Right renal pelvis (tissue), 4 donors: ENCODE results near the gene ITIH5. TPM values are rescaled to one million over a fixed set of nuclear protein-coding genes. Genes with fewer than 3 reads are reported as not detected.
"Not testable (repeated sequence)": the region's sequence is repeated elsewhere in the genome, so short reads cannot be mapped to it uniquely, and the experiment has no call there.

Experiments used
- DNase-seq, 4 donors: peaks; one replicate each; pipeline ENCODE4 v3.0.0-alpha.2; 2013; ENCODE audit warnings: low read depth in 4 of 4, low spot score in 3 of 4, missing footprints in 1 of 4
- polyA plus RNA-seq, 4 donors: library from polyadenylated mRNA; unstranded; fragments of 120-200 nt; gene quantifications; one replicate each; pipeline ENCODE4 v1.2.1, GENCODE V29; 2013; ENCODE audit not compliant: insufficient read length in 4 of 4

ITIH5 gene
- polyA plus RNA-seq, 4 donors, result 22.0 to 29.1 (median 26.6) TPM

DNA sequence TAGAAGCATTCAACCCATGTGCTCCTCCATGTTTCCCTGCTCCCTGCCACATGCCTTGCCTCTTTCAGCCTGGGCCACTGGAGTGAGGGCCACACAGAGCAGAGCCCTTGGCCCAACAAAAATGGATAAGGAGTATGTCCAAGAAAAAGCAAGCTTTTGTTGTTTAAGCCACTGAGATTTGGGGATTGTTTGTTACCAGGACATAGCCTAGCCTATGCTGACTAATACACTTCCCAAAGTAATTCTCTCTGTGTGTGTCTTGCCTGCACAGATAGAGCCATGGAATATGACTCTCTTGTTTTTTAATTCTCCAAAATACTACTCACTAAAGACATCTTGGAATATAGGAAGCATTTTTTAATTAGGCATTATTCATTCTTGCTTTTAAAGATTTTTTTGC is 22.8 kb upstream of the ITIH5 start:
- DNase-seq, result no peak

DNA sequence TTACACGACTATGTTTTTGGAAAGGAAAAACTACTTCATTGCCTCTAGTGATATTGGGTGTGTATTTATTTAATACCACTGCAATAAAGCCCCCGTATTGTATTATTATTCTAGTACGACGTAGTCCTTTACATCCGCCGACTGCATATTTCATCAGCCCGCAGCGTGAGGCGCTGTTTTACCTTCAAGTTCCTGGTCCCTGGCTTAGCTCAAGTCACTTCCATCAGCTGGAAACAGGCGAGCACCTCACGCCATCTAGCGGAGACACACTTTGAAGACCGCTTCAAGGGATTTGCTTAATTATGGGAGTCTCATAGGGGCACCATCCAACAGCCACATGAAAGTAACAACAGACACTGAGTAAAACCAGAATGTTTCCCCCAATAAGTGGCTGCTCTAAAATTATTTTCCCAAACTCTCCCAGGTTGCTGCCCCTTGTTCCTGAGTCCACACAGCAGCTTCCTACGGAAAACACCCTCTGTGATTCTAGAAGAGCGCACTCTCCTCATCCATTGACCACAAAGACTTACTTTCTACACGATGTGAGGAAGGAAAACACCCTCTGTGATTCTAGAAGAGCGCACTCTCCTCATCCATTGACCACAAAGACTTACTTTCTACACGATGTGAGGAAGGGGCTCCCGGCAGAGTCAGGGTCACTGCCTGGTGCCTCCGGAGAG is 20.6 kb upstream of the ITIH5 start:
- DNase-seq, result peak; percentile 81 to 87 (median 84)

DNA sequence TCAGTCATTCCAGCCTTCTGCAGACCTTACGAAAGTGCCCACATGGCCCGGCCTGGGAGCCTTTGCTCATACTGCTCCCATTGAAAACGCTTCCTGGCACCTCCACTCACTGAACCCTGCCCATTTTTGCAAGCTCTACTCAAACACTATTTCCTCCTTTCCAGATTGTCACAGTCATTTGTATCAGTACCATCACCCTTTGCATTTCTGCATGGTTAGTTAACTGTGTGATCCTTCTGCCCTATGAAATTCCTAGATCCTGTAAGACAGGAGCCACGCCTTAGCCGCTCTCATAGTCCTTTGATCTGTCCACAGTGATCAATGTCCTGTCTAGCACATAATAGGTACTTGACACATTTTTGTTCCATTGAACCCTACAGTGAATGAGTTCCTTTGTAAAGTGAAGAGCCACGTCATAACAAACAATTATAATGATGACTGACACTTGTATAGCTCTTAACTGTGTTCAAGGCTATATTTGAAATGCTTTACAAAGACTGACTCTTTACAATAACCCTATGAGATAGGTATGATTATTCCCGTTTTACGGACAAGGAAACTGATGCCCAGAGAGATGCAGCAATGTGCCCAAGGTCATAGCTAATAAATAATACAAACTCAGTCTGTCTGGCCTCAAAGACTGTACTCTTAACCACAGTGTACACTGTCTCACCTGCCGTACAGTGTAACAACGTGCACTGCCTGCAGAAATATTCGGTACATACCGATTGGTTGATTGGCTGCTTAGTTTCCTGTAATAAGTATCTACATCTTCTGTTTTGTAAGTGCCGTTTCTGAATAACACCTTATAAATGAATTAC is 19.8 kb upstream of the ITIH5 start:
- DNase-seq, result no peak

DNA sequence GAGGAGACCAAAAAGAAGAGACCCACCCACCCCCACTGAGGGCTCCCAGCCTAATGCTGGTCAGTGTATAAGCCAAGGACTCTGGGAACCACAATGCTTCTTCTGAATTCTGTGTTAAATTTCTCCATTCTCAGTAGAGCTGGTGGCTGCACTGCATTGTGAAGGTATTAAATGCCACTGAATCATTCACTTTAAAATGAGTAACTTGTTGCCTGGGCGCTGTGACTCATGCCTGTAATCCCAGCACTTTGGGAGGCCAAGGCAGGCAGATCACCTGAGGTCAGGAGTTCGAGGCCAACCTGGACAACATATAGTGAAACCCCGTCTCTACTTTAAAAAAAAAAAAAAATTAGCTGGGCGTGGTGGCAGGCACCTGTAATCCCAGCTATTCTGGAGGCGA is 13.3 kb upstream of the ITIH5 start:
- not testable (repeated sequence) for DNase-seq

DNA sequence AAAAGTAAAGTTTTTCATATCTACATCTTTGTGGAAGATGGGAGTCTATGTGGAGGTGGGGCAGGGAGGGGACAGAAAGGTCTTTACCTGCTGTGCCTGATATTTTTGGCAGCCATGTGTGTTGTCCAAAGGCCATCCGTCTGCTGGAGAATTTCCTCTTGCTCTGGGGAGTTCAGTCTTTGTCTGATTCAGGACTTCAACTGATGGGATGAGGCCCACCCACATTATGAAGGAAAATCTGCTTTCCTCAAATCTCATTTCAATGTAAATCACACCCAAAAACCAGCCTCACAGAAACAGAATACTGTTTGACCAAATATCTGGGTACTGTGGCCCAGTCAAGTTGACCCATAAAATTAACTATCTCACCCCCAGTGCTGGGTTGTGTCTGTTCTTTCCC is 12.5 kb upstream of the ITIH5 start:
- no peak for DNase-seq

DNA sequence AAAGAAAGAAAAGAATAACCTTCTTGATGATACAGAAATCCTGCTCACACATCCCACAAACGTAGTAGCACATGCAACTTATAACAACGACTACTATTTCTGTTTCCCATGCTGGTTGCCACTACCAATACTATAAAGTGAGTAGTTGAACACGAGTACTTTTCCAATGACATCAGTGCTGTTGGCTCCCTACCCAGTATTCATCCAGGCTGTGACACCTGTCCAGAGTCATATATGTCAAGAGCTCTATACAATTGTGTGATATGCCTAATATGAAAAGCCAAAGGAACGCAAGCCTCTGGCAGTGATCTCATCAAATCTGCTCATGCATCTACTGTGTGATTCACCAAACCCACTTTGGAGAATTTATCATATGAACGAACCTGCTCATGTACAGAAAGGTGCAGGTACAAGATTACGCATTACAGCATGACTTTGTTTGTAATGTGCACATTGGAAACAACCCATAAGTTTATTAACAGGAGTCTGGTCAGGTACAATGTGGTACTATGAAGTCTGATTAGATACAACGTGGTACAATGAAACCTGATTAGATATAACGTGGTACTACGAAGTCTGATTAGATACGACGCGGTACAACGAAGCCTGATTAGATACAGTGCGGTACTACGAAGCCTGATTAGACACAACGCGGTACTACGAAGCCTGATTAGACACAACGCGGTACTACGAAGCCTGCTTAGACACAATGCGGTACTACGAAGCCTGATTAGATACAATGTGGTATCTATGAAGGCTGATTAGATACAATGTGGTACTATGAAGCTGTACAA is 5.8 kb upstream of the ITIH5 start:
- DNase-seq, result no peak

DNA sequence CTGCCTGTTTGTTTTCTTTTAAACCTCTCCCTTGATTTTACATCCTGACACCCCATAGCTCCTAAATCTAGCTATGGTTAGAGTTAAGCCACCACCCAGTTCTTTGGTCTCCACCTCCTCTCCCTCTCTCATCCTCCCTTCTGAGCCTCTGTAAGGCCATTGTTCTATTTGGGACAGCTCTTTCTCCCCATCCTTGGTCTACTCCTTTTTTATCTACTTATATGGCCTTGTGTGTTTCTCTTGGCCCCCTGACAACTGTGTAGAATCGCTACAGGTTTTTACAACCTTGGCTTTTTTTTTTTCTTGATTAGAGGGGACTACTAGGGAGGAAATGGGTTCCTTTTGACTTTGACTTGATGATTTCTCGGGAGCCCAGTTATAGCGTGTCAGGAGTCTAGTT is 3.4 kb upstream of the ITIH5 start:
- DNase-seq, result no peak

DNA sequence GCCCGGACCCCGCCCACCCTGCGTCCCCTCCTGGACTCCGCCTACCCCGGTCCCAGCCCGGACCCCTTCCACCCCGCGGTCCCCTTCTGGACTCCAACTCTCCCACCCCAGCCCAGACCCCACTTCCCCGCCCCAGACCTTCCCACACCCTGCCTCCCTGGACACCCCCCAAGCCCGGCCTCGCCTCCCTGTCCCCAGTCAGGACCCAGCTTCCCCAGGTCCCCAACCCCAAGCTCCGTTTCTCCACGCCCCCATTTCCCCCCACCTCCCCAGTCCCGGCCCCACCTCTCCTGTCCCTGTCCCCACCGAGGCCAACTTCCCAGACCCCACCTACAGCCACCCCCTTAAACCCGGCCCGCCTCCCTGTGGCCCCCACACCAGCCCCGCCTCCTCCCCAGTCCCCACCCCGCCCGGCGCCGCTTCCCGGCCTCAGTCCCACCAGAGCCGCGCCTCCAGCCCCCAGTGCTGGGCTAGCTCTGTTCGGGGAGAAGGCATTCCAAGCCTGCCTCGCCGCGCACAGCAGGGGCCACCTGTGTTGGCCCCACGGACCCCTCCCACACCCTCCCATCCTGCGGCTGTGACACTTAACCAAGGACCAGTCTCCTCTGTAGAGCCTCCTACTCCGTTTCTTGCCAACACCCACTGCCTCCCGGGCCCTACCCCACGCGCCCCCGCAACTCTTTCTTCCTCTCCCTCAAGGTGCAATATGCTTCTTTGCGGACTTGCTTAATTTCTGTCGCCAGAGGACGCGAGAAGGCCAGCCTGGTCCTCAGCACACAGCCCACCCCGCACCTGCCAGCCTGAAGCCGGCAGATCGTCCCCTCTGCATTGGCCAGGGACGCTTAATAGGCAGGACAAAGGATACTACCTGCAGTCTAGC is 736 bp upstream of the ITIH5 start:
- no peak for DNase-seq

DNA sequence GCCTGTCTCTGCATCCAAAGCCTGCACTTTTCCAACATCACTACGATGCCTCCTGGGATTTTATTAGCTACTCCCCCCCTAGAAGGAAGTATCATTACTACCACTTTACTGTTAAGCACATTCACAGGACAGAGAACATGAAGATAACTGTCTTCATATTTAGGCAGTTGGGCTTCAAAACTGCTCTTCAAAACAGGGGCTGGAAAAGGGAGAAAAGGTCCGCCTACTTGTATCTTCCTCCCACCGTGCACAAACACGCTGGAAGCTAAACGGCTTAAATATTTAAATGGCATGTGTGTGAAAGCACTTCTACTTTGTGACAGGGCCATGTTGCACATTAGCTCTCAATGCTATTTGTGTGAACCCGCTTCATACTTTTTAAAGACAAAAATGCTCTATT is 999 bp downstream of the ITIH5 start:
- DNase-seq, result no peak

DNA sequence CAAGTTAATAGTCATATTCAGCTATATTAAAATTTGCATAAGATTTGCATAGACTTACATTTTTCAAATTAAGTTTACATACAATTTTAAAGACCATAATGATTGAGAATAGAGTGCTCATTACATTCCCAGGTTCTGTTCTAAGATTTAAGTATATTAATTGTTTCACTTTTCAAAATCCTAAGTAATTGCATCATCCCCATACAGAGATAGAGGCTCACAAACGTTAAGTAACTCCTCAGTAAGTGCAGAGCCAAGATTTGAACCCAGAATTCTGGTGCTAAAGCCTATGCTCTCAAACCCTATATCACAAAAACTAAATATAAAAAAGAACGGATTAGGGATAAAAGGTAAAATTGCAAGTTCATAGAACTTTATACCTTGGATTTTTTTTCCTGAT is 2.1 kb downstream of the ITIH5 start:
- no peak for DNase-seq

DNA sequence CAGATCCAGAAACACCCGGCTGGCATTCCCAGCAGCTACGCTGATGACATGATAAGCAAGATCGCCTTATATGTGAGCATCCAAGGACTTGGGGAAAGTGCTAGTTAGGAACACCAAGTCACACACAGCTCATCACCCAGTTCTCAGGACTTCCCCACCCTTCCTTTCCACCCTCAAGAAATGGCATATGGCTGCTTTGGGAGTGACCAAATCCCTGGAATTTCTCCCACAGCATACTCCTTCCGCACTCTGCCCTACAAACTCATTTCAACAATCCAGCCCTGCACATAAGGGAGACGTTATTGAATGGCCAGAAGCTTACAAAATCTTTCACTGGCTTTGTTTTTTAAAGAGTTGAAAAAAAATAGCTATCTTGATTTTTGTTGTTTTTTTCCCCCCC is 4.2 kb downstream of the ITIH5 start:
- DNase-seq, result no peak

DNA sequence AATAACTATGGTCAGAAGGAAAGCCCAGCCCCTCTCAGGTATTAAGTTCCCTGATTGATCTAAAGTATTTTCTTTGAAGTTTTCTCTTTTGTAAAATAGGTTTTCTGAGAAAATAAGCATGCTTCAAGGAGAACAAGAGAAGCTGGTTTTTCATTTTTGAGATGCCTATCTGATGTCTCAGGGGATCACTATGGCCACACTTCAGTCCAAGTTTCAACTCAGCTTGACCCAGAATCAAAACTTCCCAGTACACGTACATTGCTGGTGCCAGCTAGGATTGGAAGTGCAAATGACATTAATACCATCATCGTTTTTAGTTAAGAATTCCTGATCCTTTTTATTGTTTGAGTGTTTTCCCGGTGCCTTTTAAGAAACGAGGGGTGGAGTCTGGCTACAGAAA is 7.2 kb downstream of the ITIH5 start:
- no peak for DNase-seq

DNA sequence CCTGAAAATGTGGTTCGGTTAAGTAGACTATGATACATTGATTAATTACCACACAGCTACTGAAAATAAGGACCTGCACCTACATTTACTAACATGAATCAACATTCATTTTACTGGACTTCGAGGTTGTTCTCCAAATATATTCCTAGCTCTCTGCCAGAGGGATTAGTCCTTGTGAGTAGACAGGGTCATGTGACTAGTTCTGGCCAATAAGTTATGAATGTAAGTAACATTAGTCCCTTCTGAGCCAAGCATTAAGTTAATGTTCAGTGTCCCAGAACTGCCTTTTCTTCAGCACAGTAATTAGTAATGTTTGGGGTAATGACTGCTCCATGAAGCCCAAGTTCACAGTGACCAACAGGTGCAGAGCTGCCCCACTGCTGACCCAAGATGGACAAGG is 9.2 kb downstream of the ITIH5 start:
- no peak for DNase-seq

DNA sequence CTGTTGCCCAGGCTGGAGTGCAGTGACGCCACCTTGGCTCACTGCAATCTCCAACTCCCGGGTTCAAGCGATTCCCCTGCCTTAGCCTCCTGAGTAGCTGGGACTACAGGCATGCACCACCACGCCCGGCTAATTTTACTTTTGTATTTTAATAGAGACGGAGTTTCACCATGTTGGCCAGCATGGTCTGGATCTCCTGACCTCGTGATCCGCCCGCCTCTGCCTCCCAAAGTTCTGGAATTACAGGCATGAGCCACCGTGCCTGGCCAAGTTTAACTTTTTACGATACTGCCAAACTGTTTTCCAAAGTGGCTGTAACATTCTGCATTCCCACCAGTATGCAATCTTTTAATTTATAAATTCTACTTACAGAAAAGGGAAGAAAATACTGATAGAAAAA is 9.7 kb downstream of the ITIH5 start:
- DNase-seq, result not testable (repeated sequence)

DNA sequence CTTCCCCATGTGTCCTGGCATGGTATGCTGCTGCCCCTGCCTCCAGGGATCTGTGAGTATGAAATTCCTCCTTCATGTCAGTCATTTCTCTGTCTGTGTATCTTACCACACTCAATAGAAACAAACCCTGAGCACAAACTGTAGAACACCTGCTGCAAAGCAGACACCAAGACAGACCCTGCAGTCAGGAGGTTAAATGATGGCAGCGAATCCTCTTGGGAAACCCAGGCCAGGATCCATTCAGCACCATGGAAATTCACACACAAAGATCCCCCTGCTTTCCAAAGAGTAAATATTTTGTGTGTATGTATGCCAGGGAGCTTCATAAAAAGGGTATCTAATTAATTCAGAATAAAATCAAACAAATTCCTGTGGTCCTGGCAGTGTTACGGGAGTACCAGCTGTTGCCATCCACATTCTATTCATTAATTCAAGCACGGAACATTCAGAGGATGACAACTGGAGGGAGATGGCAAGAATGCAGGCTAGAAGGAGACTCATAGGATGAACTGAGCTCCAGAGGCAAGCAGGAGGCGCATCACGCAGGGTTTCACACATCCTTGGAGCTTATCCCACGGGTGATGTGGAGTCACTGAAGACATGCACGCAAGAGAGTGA is 14.8 kb downstream of the ITIH5 start:
- DNase-seq, result no peak

DNA sequence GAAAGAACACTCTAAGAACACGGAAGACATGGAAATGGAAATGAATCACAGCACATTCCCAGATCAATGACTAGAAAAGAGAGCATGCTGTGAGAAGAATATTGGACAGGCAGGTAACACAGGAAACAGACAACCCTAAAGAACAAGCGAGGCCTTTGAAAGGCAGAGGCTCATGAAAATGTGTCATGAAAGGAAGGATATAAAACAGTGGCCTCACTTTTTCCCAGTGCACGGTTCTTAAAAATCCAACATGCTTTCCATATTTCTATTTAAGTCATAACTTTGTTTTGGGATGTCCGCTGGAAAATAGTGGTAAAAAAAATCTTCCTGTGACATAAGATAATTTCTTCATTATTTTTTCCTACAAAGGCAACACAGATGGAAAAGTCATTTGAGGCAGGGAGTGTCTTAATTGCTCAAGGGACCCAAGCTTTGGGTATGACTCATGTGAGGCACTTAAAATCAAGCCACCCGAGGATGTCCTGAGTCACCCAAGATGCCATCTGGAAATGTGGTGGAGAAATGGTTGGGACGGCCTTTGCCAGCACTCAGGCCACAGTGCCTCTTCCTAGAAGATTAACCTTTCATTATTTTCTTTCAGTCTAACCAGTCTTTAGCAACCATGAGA is 17.0 kb downstream of the ITIH5 start:
- DNase-seq, result no peak

DNA sequence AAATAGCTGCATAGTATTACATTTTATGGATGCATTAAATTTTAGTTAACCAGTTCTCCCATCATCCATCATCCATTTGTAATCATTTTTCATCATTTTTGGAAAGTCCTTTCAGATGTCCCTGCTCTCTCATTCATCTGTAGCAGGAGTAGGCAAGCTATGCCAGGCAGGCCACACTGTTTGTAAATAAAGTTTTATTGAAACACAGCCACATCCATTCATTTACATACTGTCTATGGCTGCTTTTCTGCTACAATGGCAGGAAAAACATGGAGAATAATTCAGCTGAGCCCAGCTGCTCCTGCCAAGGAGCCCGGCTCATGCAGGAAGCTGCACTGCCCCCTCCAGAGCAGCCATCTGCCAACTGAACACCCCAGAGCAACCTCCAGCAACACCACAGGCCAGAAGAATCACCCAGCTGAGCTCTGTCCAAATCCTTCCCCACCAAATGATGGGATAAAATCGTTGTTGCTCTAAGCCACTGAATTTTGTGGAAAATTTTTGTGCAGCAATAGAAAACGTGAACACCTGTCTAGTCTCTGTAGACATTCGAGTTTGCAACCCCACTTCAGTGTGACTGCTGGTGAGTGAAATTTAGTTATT is 19.6 kb downstream of the ITIH5 start:
- no peak for DNase-seq

DNA sequence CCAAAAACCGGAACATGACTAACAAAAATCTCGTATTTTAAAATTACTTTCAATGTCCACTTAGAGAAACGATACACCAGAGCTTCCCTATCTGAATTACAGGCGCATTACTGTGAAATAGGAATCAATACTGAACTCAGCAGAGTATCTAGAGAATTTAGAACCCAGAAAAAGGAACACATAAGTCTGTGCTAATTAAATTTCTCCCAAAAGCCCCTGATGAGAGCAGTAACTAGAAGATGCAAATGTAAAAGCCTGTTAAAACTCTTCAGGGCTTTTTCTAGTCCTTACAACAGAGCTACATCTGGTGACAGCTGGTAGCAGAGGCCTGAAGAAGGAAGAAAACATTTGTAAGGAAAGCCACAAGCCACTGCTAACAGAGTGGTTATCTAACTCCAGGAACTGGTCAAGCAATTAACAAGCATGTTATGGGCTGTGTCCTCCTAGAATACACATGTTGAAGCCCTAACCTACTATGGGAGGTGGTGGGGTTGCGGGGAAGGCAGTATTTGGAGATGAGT is 24.2 kb downstream of the ITIH5 start:
- DNase-seq, result no peak
